HCEC 1CT (cell line): ENCODE measurements around the gene MAP1B.
A peak's percentile ranks its signal among the peaks of the same experiment; 100 is the strongest.

Experiments
- DNase-seq: peaks from one replicate; pipeline ENCODE4 v3.0.0-alpha.2; 2017

MAP1B gene

GRCh38 chr5:72199681-72200080 lies 92.4 kb downstream of the MAP1B start:
- no peak for DNase-seq

- no peak for DNase-seq
Observed at GRCh38 chr5:72202331-72202825, 95.1 kb downstream of the MAP1B start.

- no peak for DNase-seq
Observed at GRCh38 chr5:72203251-72203845, 96.1 kb downstream of the MAP1B start.

DNA sequence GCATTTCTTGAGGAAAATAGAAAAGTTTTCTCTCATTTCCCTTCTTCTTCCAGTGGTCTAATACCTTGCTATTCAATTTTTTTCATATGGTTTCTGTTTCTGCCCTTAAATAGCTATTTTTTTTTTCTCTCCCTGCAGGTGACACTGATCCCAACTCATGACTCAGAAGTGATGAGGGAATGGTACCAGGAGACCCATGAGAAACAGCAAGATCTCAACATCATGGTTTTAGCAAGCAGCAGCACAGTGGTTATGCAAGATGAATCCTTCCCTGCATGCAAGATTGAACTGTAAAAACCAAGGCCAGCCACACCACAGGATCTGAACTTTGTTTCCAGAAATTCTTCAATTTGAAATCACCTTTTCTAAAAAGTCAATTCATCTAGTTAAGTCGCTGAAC lies 97.7 kb downstream of the MAP1B start:
- no peak for DNase-seq

- DNase-seq, result peak; percentile 20
Observed at GRCh38 chr5:72205431-72206009, 98.2 kb downstream of the MAP1B start.

DNA sequence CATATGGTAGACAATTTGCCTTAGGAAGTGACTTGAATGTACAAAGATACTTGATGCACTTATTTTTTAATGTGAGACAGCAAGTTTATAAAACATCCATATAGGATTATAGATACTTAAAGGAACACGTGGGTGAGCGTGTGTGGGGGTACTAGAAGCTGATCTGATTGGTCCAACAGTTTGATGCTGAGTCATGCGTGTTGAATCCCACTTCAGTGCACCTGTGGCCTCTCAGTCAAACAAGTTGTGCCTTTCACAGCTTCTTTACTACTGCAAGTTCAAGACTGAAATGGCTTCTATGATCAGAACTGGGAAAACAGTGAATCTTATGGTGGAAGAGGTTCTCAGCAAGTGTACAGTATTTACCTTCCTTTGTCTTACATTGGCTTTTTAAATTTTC lies 98.9 kb downstream of the MAP1B start:
- no peak for DNase-seq

- no peak for DNase-seq
Observed at GRCh38 chr5:72206994-72207393, 99.7 kb downstream of the MAP1B start.

- no peak for DNase-seq
Observed at GRCh38 chr5:72208324-72208926, 101.2 kb downstream of the MAP1B start.

- DNase-seq, result no peak
Observed at GRCh38 chr5:72209147-72210115, 102.2 kb downstream of the MAP1B start.

GRCh38 chr5:72210888-72211678 lies 103.8 kb downstream of the MAP1B start:
- peak; percentile 92 for DNase-seq

GRCh38 chr5:72212171-72212570 lies 104.9 kb downstream of the MAP1B start:
- DNase-seq, result no peak

DNA sequence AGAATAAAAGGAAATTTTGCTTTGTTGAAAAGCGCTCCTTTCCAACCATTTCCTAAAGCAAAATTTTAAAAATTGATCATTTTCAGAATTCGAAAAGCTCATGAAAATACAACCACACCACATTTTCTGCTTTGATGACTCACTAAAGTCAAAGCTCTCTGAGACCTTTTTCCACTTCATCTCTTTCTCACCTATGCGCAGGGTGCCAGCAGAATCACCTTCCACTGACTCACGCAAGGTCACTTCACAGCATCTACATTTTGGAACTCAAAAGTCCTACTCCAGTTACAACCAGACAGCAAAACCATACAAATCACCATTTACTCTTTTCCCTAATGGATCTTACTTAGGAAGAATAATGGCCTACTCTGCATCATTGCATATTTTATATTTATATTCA lies 106.2 kb downstream of the MAP1B start:
- DNase-seq, result no peak

GRCh38 chr5:72214168-72214567 lies 106.9 kb downstream of the MAP1B start:
- no peak for DNase-seq

DNA sequence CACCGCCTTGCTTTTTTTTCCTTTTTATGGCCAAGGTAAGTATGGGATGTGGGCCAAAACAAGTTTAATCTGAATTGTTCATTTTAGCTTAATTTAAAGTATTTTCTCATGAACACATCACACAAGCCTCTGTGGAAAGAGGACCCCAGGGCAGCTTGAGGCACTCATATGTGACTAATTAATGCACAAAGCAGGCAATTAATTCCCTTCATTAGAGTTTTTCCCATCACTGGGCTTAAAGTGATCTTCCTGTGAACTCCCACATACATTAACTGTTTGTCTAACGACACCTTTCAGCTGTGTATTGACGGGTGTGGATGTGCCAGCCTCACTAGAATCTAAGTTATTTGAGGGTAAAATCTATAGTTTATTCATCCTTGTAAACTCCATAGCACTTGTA lies 109.5 kb downstream of the MAP1B start:
- no peak for DNase-seq

DNA sequence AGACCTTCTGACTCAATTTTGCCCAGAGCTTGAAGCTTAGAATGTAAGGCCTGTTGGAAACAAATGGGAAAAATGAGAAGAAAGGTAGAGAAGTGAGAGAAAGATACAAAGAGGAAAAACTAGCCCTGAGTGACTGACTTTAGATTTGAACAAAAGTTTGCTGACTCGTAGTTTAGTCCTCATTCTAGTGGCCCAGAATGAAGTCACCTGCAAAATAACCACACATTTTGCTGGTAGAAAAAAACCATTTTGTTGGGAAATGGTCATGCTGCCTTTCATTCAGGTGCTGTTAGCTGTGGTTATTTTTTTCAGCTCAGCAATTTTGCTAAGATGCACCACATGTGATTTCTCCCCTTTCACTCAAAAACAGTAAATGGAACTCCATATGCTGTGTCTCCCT lies 113.8 kb downstream of the MAP1B start:
- no peak for DNase-seq

DNA sequence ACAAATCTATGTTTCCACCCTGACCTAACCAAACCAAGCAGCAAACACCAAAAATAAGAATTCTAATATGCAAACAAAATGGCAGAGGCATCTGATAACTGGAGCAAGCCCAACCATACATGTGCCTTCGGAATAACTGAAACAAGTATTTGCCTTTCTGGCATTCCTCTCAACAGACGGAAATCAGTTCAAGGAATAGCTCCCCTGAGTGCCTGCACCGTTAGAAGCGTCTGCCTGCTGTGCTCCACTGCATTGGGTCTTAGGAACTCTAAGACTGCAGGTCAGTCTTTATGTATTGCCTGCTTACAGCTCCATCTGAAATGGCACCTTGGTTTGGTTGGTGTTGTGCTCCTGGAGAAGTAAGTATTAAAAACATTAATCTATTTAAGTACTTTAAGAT lies 114.3 kb downstream of the MAP1B start:
- DNase-seq, result no peak

- no peak for DNase-seq
Observed at GRCh38 chr5:72222521-72222920, 115.2 kb downstream of the MAP1B start.

- no peak for DNase-seq
Observed at GRCh38 chr5:72223371-72223770, 116.1 kb downstream of the MAP1B start.

DNA sequence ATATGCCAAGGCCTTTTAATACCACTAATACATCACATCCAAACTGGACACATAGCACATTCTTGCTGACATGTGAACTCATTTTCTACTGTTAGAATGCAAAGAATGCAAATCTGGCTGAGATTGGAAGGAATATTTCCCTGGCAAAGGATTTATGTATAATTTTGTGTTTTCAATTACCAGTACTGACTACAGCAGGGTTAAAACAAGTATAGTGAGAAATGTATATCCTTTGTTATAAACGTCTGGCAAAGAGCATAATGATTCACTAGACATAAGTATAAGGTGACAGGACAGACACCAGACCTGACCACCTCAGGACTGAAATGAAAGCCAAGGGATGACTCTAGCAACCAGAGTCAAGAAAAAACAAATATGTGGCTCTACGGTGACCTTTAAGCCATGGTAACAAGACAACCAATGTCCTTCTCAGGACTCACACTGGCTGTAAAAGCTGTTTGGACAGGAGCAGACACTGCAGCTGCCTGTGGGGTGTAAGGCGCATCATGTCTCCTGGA lies 117.7 kb downstream of the MAP1B start:
- no peak for DNase-seq

GRCh38 chr5:72225741-72226140 lies 118.5 kb downstream of the MAP1B start:
- DNase-seq, result no peak

GRCh38 chr5:72226950-72227349 lies 119.7 kb downstream of the MAP1B start:
- DNase-seq, result no peak

DNA sequence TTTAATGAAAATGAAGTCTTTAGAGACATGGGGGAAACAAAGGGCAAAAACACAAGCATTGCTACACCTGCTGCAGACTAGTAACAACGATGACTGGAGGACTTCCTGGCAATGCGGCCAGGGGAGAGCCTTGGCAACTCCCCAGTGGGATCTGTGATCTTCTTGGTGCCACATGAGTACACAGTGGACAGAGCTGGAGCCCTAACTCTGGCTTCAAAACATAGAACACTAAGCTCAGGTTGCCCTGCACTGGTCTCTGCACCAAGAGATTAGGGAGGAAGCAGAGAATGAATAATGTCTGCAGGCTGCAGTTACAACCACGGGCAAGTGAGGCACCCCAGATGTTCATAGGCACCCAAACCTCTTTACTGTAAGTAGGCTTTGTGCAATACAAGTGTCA lies 121.7 kb downstream of the MAP1B start:
- no peak for DNase-seq
